ENCODE data around the gene DVL1.

DVL1 gene

DNA sequence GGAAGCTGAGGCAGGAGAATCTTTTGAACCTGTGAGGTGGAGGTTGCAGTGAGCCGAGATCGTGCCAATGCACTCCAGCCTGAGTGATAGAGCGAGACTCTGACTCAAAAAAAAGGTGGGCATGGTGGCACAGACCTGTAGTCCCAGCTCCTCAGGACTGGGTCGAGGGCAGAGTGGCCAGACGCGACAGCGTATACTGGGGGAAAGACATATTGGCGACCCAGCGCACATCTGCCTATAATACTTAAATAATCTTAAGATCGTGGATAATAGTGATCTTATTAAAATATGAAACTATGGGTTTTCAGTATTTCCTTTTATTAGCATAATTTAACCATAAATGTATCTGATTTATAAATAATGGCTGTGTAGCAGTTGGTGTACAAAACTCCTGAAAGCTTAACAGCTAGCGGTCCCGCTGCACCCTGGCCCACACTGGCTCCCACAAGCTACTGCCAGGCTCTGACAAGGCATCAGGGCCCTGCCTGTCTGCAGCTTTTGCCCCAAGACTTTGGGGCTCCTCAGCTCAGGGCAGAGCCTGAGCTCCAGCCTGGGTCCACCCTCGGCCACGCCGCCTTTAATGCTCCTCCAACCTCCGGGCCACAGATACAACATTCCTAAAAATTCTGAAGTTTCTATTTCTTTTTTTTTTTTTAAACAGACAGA, 28.5 kb upstream of the DVL1 start:
- no peak for TF ChIP-seq POLR2AphosphoS5 (IDR thresholded peaks at IDR 0.05; ENCODE audit: low read depth, low read length)
- TF ChIP-seq TAF1 (IDR thresholded peaks at IDR 0.05; ENCODE audit: borderline replicate concordance, insufficient read depth, low read length), result no peak
- TF ChIP-seq FOXP2 (optimal IDR thresholded peaks at IDR 0.05; ENCODE audit: borderline replicate concordance, extremely low read depth, extremely low read length, insufficient read depth), result no peak

DNA sequence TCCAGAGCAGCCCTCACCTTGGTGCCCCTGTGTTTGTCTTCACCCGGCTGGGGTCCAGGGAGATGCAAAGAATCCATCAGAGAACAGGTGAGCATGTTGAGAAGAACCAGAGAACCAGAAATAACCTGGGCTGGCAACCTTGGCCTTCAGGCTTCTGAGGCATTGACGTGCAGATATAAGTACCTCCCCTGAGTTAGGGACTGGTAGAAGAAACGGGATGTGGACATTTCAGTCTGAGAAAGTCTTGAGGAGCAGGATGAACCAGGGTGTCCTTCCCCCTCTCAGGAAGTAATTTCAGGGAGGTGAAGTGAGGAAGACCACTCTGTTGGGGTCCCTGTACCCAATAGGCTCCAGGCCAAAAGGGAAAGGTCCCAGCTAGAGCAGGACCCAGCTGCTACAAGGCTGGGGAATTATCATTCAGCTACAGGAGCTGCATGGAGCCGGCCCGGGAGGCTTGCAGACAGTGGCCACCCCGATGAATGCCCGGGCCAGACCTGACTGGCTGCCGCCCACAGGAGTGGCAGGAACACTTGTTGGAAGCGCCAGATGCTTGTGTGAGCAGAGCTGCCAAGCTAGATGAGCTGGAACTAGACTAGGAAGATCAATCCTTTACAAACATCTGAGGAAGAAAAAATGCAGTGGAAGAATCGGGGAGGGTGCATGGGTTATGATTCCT, 27.5 kb upstream of the DVL1 start:
- no peak for TF ChIP-seq SIN3A (IDR thresholded peaks at IDR 0.05; ENCODE audit: borderline replicate concordance, insufficient read depth, low read length)
- no peak for TF ChIP-seq POLR2AphosphoS5 (IDR thresholded peaks at IDR 0.05; ENCODE audit: low read depth, low read length)
- no peak for TF ChIP-seq TAF1 (IDR thresholded peaks at IDR 0.05; ENCODE audit: borderline replicate concordance, insufficient read depth, low read length)
- TF ChIP-seq, protein P1, sequence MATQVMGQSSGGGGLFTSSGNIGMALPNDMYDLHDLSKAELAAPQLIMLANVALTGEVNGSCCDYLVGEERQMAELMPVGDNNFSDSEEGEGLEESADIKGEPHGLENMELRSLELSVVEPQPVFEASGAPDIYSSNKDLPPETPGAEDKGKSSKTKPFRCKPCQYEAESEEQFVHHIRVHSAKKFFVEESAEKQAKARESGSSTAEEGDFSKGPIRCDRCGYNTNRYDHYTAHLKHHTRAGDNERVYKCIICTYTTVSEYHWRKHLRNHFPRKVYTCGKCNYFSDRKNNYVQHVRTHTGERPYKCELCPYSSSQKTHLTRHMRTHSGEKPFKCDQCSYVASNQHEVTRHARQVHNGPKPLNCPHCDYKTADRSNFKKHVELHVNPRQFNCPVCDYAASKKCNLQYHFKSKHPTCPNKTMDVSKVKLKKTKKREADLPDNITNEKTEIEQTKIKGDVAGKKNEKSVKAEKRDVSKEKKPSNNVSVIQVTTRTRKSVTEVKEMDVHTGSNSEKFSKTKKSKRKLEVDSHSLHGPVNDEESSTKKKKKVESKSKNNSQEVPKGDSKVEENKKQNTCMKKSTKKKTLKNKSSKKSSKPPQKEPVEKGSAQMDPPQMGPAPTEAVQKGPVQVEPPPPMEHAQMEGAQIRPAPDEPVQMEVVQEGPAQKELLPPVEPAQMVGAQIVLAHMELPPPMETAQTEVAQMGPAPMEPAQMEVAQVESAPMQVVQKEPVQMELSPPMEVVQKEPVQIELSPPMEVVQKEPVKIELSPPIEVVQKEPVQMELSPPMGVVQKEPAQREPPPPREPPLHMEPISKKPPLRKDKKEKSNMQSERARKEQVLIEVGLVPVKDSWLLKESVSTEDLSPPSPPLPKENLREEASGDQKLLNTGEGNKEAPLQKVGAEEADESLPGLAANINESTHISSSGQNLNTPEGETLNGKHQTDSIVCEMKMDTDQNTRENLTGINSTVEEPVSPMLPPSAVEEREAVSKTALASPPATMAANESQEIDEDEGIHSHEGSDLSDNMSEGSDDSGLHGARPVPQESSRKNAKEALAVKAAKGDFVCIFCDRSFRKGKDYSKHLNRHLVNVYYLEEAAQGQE (IDR thresholded peaks at IDR 0.05; ENCODE audit: insufficient read depth in 1 of 2, low read depth in 2 of 2, low read length in 2 of 2), result no peak
- no peak for TF ChIP-seq FOXP2 (optimal IDR thresholded peaks at IDR 0.05; ENCODE audit: borderline replicate concordance, extremely low read depth, extremely low read length, insufficient read depth)

DNA sequence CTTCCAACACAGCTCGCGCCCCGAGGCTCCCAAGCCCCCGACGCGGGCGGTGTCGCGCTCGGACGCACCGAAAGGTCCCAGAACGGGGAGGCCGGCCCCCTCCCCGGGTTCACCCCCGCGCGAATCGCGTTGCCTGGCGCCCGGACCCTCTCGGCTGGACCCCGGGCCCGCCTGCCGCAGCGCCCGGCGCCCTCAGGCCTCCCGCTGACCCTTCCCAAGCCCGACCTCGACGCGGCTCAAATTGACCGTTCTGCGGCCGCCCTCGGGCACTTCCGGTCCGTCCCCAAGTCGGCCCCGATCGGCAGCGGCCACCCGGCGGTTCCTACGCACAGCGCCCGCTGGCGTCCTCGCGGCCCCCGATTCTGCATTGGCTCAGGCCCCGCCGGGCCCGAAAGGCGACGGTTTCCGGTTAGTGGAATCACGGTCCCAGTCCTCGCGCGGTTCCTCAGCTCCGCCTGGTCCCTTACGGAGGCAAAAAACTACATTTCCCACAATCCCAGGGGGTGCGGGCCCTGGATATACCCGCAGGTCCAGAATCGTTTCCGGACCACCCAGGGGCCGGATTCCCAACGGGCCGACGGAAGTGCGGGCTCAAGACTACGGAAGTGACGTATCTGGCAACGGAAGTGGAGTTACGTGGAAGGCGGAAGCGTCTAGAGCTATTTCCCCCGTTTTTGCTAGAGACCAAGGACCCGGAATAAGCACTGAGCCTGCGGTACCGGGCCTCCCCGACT, 25.9 kb upstream of the DVL1 start, which contains the start of gene AURKAIP1:
Gene AURKAIP1, minus strand, starts transcription at position 279 of the 734 bp plus-strand sequence. CDS start 451 bp downstream, outside the sequence.
- TF ChIP-seq POLR2AphosphoS5 (IDR thresholded peaks at IDR 0.05; ENCODE audit: low read depth, low read length), result peak; percentile 55
- TF ChIP-seq FOXP2 (optimal IDR thresholded peaks at IDR 0.05; ENCODE audit: borderline replicate concordance, extremely low read depth, extremely low read length, insufficient read depth), result peak; percentile 88
- peak; percentile 60; the same call in 1 of the 2 replicates for TF ChIP-seq SIN3A (IDR thresholded peaks at IDR 0.05; ENCODE audit: borderline replicate concordance, insufficient read depth, low read length)
- TF ChIP-seq, protein P1 (IDR thresholded peaks at IDR 0.05; ENCODE audit: insufficient read depth in 1 of 2, low read depth in 2 of 2, low read length in 2 of 2), result peak in 1 of 2 experiments; percentile 59; a peak in 2 of 4 replicates
- peak; percentile 83; the same call in 1 of the 2 replicates for TF ChIP-seq TAF1 (IDR thresholded peaks at IDR 0.05; ENCODE audit: borderline replicate concordance, insufficient read depth, low read length)

DNA sequence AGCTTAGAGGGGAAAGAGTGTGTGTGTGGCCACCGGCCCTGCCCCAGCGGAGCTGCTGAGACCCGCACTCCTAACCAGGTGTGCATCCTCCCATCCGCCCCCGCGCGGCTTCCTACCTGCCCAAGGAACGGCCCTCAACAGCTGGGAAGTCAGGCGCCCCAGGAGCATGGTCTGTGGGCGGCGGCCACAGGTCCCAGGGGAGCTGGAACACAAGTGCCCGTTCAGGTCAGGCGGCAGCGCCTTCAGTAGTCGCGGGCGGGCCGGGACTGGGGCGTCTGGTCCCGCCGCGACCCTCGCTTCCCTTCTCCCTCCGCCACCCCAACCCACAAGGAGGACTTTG, 25.3 kb upstream of the DVL1 start:
- TF ChIP-seq SIN3A (IDR thresholded peaks at IDR 0.05; ENCODE audit: borderline replicate concordance, insufficient read depth, low read length), result no peak
- TF ChIP-seq FOXP2 (optimal IDR thresholded peaks at IDR 0.05; ENCODE audit: borderline replicate concordance, extremely low read depth, extremely low read length, insufficient read depth), result no peak
- TF ChIP-seq, protein P1 (IDR thresholded peaks at IDR 0.05; ENCODE audit: insufficient read depth in 1 of 2, low read depth in 2 of 2, low read length in 2 of 2), result no peak
- TF ChIP-seq TAF1 (IDR thresholded peaks at IDR 0.05; ENCODE audit: borderline replicate concordance, insufficient read depth, low read length), result no peak
- no peak for TF ChIP-seq POLR2AphosphoS5 (IDR thresholded peaks at IDR 0.05; ENCODE audit: low read depth, low read length)

DNA sequence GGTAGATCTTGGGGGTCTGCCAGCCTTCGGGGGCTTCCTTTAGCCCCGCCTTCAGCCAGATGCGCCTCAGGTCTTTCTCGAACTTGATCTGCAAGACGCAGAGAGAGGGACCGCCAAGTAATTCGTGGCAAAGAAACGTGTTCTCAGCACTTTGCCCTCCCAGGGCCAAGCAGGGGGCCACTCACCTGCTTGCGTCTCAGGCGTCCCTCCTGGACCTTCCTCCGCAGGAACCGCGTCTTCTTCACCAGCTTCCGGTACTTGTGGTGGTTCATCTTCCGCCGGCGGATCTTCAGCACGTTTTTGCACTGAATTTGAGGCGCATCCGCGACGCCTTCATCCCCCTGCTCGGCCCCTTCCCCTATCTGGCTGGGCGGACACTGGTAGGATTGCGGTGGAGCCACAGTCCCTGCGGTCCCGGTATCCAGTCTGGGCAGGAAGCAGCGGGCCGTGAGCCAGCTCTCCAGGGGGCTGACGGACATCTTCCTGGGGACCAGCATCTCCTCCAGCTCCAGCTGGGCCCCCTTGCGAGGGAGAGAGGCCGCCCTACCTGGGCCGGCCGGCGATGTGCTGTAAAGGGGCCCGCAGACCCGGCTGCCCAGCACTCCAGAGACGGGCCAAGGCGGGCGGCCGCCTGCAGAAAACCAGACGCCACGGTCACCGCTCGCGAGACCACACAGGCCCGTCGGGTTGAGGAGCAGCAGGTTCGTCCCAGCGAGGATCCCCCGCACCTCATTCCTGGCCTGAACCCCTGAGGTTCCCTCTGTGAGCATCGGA, 24.8 kb upstream of the DVL1 start:
- TF ChIP-seq, protein P1 (IDR thresholded peaks at IDR 0.05; ENCODE audit: insufficient read depth in 1 of 2, low read depth in 2 of 2, low read length in 2 of 2), result no peak
- TF ChIP-seq SIN3A (IDR thresholded peaks at IDR 0.05; ENCODE audit: borderline replicate concordance, insufficient read depth, low read length), result no peak
- no peak for TF ChIP-seq FOXP2 (optimal IDR thresholded peaks at IDR 0.05; ENCODE audit: borderline replicate concordance, extremely low read depth, extremely low read length, insufficient read depth)
- no peak for TF ChIP-seq POLR2AphosphoS5 (IDR thresholded peaks at IDR 0.05; ENCODE audit: low read depth, low read length)
- no peak for TF ChIP-seq TAF1 (IDR thresholded peaks at IDR 0.05; ENCODE audit: borderline replicate concordance, insufficient read depth, low read length)
